NCI-H345 treated with DMSO at 0.1 percent for 48 hours (cell line): ENCODE results near the gene C16orf54.
A peak's percentile ranks its signal among the peaks of the same experiment; 100 is the strongest.
"Not testable (repeated sequence)": the region's sequence is repeated elsewhere in the genome, so short reads cannot be mapped to it uniquely, and the experiment has no call there.

Experiments used
- DNase-seq: peaks from one replicate; lab custom pipeline; 2025; ENCODE audit not compliant: unreplicated experiment; lab: John Stamatoyannopoulos, UW

The C16orf54 gene

GRCh38 chr16:29710227-29711219, 35.3 kb downstream of the C16orf54 start:
- no peak for DNase-seq

- not testable (repeated sequence) for DNase-seq
These were observed 36.1 kb downstream of the C16orf54 start for GRCh38 chr16:29709657-29710056.

- DNase-seq, result no peak
These were observed 36.7 kb downstream of the C16orf54 start for GRCh38 chr16:29708917-29709600.

- DNase-seq, result not testable (repeated sequence)
These were observed 38.6 kb downstream of the C16orf54 start for GRCh38 chr16:29707160-29707559.

- DNase-seq, result no peak
These were observed 40.8 kb downstream of the C16orf54 start for GRCh38 chr16:29705030-29705429.

- no peak for DNase-seq
These were observed 43.5 kb downstream of the C16orf54 start for GRCh38 chr16:29702269-29702668.

- DNase-seq, result no peak
These were observed 44.6 kb downstream of the C16orf54 start for GRCh38 chr16:29701214-29701555.

GRCh38 chr16:29700253-29700987, 45.4 kb downstream of the C16orf54 start:
- peak; percentile 66 for DNase-seq

GRCh38 chr16:29699324-29700219, 46.2 kb downstream of the C16orf54 start:
- no peak for DNase-seq

- DNase-seq, result no peak
These were observed 47.1 kb downstream of the C16orf54 start for GRCh38 chr16:29698484-29699323.

GRCh38 chr16:29698042-29698441, 47.7 kb downstream of the C16orf54 start:
- DNase-seq, result no peak

- no peak for DNase-seq
These were observed 48.4 kb downstream of the C16orf54 start for GRCh38 chr16:29697391-29697790.

GRCh38 chr16:29696881-29697331, 48.9 kb downstream of the C16orf54 start:
- no peak for DNase-seq

- not testable (repeated sequence) for DNase-seq
These were observed 50.1 kb downstream of the C16orf54 start for GRCh38 chr16:29695675-29696074.

GRCh38 chr16:29694384-29695195, 51.2 kb downstream of the C16orf54 start:
- no peak for DNase-seq

GRCh38 chr16:29692606-29693005, 53.2 kb downstream of the C16orf54 start:
- not testable (repeated sequence) for DNase-seq
